Neural cell (in vitro differentiated cells): Measurements from ENCODE around the gene PML. TPM values are rescaled to one million over a fixed set of nuclear protein-coding genes. Genes with fewer than 3 reads are reported as not detected.
"Not testable (repeated sequence)": the region's sequence is repeated elsewhere in the genome, so short reads cannot be mapped to it uniquely, and the experiment has no call there.

ENCODE experiments used
- H2AFZ ChIP-seq: fragments of 200-600, 300-800 bp; sonication (generic), shearing (Covaris generic); 2 replicates; pipeline ENCODE4 v1.6.0; 2014; ENCODE audit warnings: low read depth, mild to moderate bottlenecking, antibody characterized with exemption, low read length, moderate library complexity
- H3F3A ChIP-seq: fragments of 200-600 bp; shearing (Covaris generic); 2 replicates; pipeline ENCODE4 v1.6.1; 2016; ENCODE audit warnings: mild to moderate bottlenecking, moderate library complexity, mixed read lengths, antibody characterized with exemption, low read length; ENCODE audit not compliant: insufficient read depth, poor library complexity, severe bottlenecking
- H3K27ac ChIP-seq: fragments of 200-600, 300-800 bp; sonication (generic), shearing (Covaris generic); 2 replicates; pipeline ENCODE4 v1.5.1; 2014; ENCODE audit warnings: mild to moderate bottlenecking, low read length, moderate library complexity
- H3K27me3 ChIP-seq: fragments of 300-800, 200-600 bp; sonication (generic), shearing (Covaris generic); 2 replicates; pipeline ENCODE4 v1.6.0; 2014; ENCODE audit warnings: mild to moderate bottlenecking, low read depth, low read length, moderate library complexity; ENCODE audit not compliant: insufficient read depth
- H3K36me3 ChIP-seq: fragments of 300-800, 200-600 bp; sonication (generic), shearing (Covaris generic); 2 replicates; pipeline ENCODE4 v1.5.1; 2014; ENCODE audit warnings: mild to moderate bottlenecking, antibody characterized with exemption, low read length, moderate library complexity; ENCODE audit not compliant: insufficient read depth
- H3K4me2 ChIP-seq: fragments of 300-800, 200-600 bp; sonication (generic), shearing (Covaris generic); 2 replicates; pipeline ENCODE4 v1.6.0; 2014; ENCODE audit warnings: mild to moderate bottlenecking, low read length
- H3K4me3 ChIP-seq: fragments of 300-800, 200-600 bp; sonication (generic), shearing (Covaris generic); 2 replicates; pipeline ENCODE4 v1.5.1; 2014; ENCODE audit warnings: mild to moderate bottlenecking, low read length, moderate library complexity
- H3K79me2 ChIP-seq: fragments of 200-600 bp; shearing (Covaris generic); replicated peaks from 2 replicates; pipeline ENCODE4 v1.6.0; 2014; ENCODE audit warnings: mild to moderate bottlenecking, low read length, moderate library complexity; ENCODE audit not compliant: insufficient read depth
- H3K9ac ChIP-seq: fragments of 300-800, 200-600 bp; sonication (generic), shearing (Covaris generic); 2 replicates; pipeline ENCODE4 v1.6.1; 2016; ENCODE audit warnings: mild to moderate bottlenecking, low read length, mixed read lengths
- H3K9me2 ChIP-seq: fragments of 200-600 bp; shearing (Covaris generic); 2 replicates; pipeline ENCODE4 v1.6.1; 2016; ENCODE audit warnings: mild to moderate bottlenecking, low read length, mixed read lengths; ENCODE audit not compliant: insufficient read depth
- H3K9me3 ChIP-seq: fragments of 200-600, 300-800 bp; sonication (generic), shearing (Covaris generic); 2 replicates; pipeline ENCODE4 v1.6.1; 2016; ENCODE audit warnings: mild to moderate bottlenecking, mixed run types, low read length, moderate library complexity, mixed read lengths
- H4K20me1 ChIP-seq: fragments of 200-600 bp; shearing (Covaris generic); 2 replicates; pipeline ENCODE4 v1.6.1; 2016; ENCODE audit warnings: mild to moderate bottlenecking, mixed run types; ENCODE audit not compliant: insufficient read depth
- EP300 ChIP-seq: fragments of 450-650 bp; conservative IDR thresholded peaks from 2 replicates; pipeline ENCODE4 v1.6.1; 2014; ENCODE audit warnings: antibody characterized with exemption, mild to moderate bottlenecking, moderate library complexity; ENCODE audit not compliant: poor library complexity, severe bottlenecking
- EZH2 ChIP-seq: fragments of 200-600, 300-800 bp; shearing (Covaris generic), sonication (generic); IDR thresholded peaks from 2 replicates; pipeline ENCODE4 v1.6.1; 2014; ENCODE audit warnings: antibody characterized with exemption, low read length, borderline replicate concordance, mild to moderate bottlenecking; ENCODE audit not compliant: insufficient read depth, poor library complexity, severe bottlenecking
- MXI1 ChIP-seq: fragments of 450-650 bp; conservative IDR thresholded peaks from 2 replicates; pipeline ENCODE4 v1.6.1; 2014; ENCODE audit warnings: antibody characterized with exemption, mild to moderate bottlenecking; ENCODE audit not compliant: poor library complexity, severe bottlenecking
- POLR2AphosphoS5 ChIP-seq: IDR thresholded peaks from 2 replicates; pipeline ENCODE4 v1.6.1; 2012
- RAD21 ChIP-seq: fragments of 450-650 bp; conservative IDR thresholded peaks from 2 replicates; pipeline ENCODE4 v1.6.1; 2014; ENCODE audit warnings: antibody characterized with exemption, mild to moderate bottlenecking, moderate library complexity
- SMC3 ChIP-seq: fragments of 450-650 bp; conservative IDR thresholded peaks from 2 replicates; pipeline ENCODE4 v1.6.1; 2014; ENCODE audit warnings: antibody characterized with exemption, mild to moderate bottlenecking, moderate library complexity; ENCODE audit not compliant: poor library complexity
- TAF1 ChIP-seq: IDR thresholded peaks from 2 replicates; pipeline ENCODE4 v1.6.1; 2012; ENCODE audit warnings: low read depth
- polyA plus RNA-seq: library from polyadenylated mRNA; depleted of rRNA; stranded (reverse); fragments of >200 nt; gene quantifications from 2 replicates; pipeline ENCODE4 v1.2.3, GENCODE V29; 2014
- TF ChIP-seq, protein P1 (sequence below): IDR thresholded peaks from 2 replicates; pipeline ENCODE4 v1.6.1; 2012; ENCODE audit warnings: borderline replicate concordance
- TF ChIP-seq, protein P2 (sequence below): fragments of 450-650 bp; IDR thresholded peaks from 2 replicates; pipeline ENCODE4 v1.5.1; 2014; ENCODE audit warnings: antibody characterized with exemption, mild to moderate bottlenecking, moderate library complexity; ENCODE audit not compliant: poor library complexity, severe bottlenecking

The PML gene
- polyA plus RNA-seq, 1 donor from 2014 or later = 4.7 TPM

- Histone ChIP-seq H2AFZ (no peak overlapping the region), H3K79me2 (no peaks in the 10 kb centered on the region), H3K27me3 (no peaks in the 10 kb centered on the region), H3K9ac (no peak overlapping the region), H3F3A (no peaks in the 10 kb centered on the region), H3K4me2 (no peak overlapping the region), H3K4me3 (no peak overlapping the region), H4K20me1 (no peaks in the 10 kb centered on the region), H3K9me3 (no peaks in the 10 kb centered on the region), H3K9me2 (no peaks in the 10 kb centered on the region), H3K36me3 (no peaks in the 10 kb centered on the region), H3K27ac (no peak overlapping the region)
- TF ChIP-seq MXI1 = no peak
- TF ChIP-seq TAF1 = no peak
- TF ChIP-seq, protein P1, sequence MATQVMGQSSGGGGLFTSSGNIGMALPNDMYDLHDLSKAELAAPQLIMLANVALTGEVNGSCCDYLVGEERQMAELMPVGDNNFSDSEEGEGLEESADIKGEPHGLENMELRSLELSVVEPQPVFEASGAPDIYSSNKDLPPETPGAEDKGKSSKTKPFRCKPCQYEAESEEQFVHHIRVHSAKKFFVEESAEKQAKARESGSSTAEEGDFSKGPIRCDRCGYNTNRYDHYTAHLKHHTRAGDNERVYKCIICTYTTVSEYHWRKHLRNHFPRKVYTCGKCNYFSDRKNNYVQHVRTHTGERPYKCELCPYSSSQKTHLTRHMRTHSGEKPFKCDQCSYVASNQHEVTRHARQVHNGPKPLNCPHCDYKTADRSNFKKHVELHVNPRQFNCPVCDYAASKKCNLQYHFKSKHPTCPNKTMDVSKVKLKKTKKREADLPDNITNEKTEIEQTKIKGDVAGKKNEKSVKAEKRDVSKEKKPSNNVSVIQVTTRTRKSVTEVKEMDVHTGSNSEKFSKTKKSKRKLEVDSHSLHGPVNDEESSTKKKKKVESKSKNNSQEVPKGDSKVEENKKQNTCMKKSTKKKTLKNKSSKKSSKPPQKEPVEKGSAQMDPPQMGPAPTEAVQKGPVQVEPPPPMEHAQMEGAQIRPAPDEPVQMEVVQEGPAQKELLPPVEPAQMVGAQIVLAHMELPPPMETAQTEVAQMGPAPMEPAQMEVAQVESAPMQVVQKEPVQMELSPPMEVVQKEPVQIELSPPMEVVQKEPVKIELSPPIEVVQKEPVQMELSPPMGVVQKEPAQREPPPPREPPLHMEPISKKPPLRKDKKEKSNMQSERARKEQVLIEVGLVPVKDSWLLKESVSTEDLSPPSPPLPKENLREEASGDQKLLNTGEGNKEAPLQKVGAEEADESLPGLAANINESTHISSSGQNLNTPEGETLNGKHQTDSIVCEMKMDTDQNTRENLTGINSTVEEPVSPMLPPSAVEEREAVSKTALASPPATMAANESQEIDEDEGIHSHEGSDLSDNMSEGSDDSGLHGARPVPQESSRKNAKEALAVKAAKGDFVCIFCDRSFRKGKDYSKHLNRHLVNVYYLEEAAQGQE = no peak
- TF ChIP-seq EP300 = no peak
- TF ChIP-seq RAD21 = no peak
- no peak for TF ChIP-seq SMC3
- TF ChIP-seq POLR2AphosphoS5 = no peak
- TF ChIP-seq EZH2 = no peak
- TF ChIP-seq, protein P2, sequence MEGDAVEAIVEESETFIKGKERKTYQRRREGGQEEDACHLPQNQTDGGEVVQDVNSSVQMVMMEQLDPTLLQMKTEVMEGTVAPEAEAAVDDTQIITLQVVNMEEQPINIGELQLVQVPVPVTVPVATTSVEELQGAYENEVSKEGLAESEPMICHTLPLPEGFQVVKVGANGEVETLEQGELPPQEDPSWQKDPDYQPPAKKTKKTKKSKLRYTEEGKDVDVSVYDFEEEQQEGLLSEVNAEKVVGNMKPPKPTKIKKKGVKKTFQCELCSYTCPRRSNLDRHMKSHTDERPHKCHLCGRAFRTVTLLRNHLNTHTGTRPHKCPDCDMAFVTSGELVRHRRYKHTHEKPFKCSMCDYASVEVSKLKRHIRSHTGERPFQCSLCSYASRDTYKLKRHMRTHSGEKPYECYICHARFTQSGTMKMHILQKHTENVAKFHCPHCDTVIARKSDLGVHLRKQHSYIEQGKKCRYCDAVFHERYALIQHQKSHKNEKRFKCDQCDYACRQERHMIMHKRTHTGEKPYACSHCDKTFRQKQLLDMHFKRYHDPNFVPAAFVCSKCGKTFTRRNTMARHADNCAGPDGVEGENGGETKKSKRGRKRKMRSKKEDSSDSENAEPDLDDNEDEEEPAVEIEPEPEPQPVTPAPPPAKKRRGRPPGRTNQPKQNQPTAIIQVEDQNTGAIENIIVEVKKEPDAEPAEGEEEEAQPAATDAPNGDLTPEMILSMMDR = no peak
These were observed 56.2 kb downstream of the PML start for GRCh38 chr15:74050556-74051234.

GRCh38 chr15:74052271-74053260 lies 58.0 kb downstream of the PML start:
- H3K79me2 ChIP-seq, H3F3A ChIP-seq, H4K20me1 ChIP-seq, H3K36me3 ChIP-seq, H3K27ac ChIP-seq, H3K9me2 ChIP-seq, H2AFZ ChIP-seq, H3K27me3 ChIP-seq, H3K9me3 ChIP-seq, H3K9ac ChIP-seq, H3K4me3 ChIP-seq, H3K4me2 ChIP-seq: not testable (repeated sequence)
